B cell (primary cell): ENCODE data around the gene GJA1. TPM values are rescaled to one million over a fixed set of nuclear protein-coding genes. Genes with fewer than 3 reads are reported as not detected.
A peak's percentile ranks its signal among the peaks of the same experiment; 100 is the strongest.
"Not testable (repeated sequence)": the region's sequence is repeated elsewhere in the genome, so short reads cannot be mapped to it uniquely, and the experiment has no call there.

Experiments
- ATAC-seq: fragments of 200-7000 bp; cut with Tn5 transposase; one replicate; pipeline ENCODE4 v1.10.0; 2021; ENCODE audit warnings: low read depth, mild to moderate bottlenecking, moderate number of reproducible peaks, moderate library complexity
- CTCF ChIA-PET: fragments of 350-600 bp; sonication (Branson Sonifier 250); formaldehyde crosslinking; loops from one replicate; lab custom pipeline; 2021; ENCODE audit warnings: antibody characterized with exemption, inconsistent platforms; lab: Charles Lee
- POLR2A ChIA-PET: fragments of 350-600 bp; sonication (Branson Sonifier 250); formaldehyde crosslinking; loops from one replicate; lab custom pipeline; 2021; ENCODE audit warnings: antibody characterized with exemption; lab: Charles Lee
- DNase-seq: peaks from one replicate; pipeline ENCODE4 v3.0.0; 2013
- H2AFZ ChIP-seq: 2 replicates; pipeline ENCODE4 v1.6.1; 2012; ENCODE audit warnings: mild to moderate bottlenecking, low read depth, low read length; ENCODE audit not compliant: insufficient read depth, poor library complexity, severe bottlenecking
- H3K27ac ChIP-seq, 2 donors: 1 replicate in 1 of 2; 2 replicates in 1 of 2; pipeline ENCODE4 v1.5.1; 2012 to 2013; ENCODE audit warnings: low read length in 2 of 2, mild to moderate bottlenecking in 2 of 2, moderate library complexity in 1 of 2
- H3K27me3 ChIP-seq, 4 experiments: fragments of 200-600 bp in 1 of 4; sonication (generic) in 1 of 4; replicated peaks in 1 of 4; 1 replicate in 2 of 4; 2 replicates in 2 of 4; pipeline versions ENCODE4 v1.6.1 to v1.7.0; 2013 to 2016; ENCODE audit warnings: low read length in 3 of 4, mild to moderate bottlenecking in 2 of 4, mixed read lengths in 1 of 4, moderate library complexity in 1 of 4; ENCODE audit not compliant: insufficient read depth in 4 of 4, control insufficient read depth in 3 of 4; ENCODE audit errors: control extremely low read depth in 1 of 4
- H3K36me3 ChIP-seq, 2 experiments: replicated peaks in 1 of 2; 1 replicate in 1 of 2; 2 replicates in 1 of 2; pipeline versions ENCODE4 v1.6.1 to v1.7.1; 2013; ENCODE audit warnings: low read length in 1 of 2; ENCODE audit not compliant: insufficient read depth in 2 of 2, control insufficient read depth in 1 of 2; ENCODE audit errors: control extremely low read depth in 1 of 2, extremely low read depth in 1 of 2
- H3K4me1 ChIP-seq, 2 donors: fragments of 200-600 bp in 1 of 2; sonication (generic) in 1 of 2; 1 replicate in 1 of 2; 2 replicates in 1 of 2; pipeline versions ENCODE4 v1.5.1 to v1.6.1; 2013 to 2017; ENCODE audit warnings: low read length in 2 of 2; ENCODE audit not compliant: control insufficient read depth in 2 of 2, insufficient read depth in 2 of 2
- H3K4me2 ChIP-seq: replicated peaks from 2 replicates; pipeline ENCODE3; 2012; ENCODE audit warnings: mild to moderate bottlenecking, low read depth, low read length; ENCODE audit not compliant: poor library complexity, severe bottlenecking
- H3K4me3 ChIP-seq, 5 experiments: fragments of 200-600 bp in 1 of 5; sonication (generic) in 1 of 5; 1 replicate in 3 of 5; 2 replicates in 2 of 5; pipeline versions ENCODE4 v1.5.1 to v1.7.0; 2011 to 2016; ENCODE audit warnings: low read length in 4 of 5, mild to moderate bottlenecking in 4 of 5, low read depth in 2 of 5, control low read depth in 1 of 5, moderate library complexity in 1 of 5; ENCODE audit not compliant: insufficient read depth in 1 of 5; ENCODE audit errors: control extremely low read depth in 1 of 5, extremely low read depth in 1 of 5
- H3K79me2 ChIP-seq: fragments of 200-600 bp; sonication (generic); one replicate; pipeline ENCODE4 v1.6.0; 2016; ENCODE audit warnings: low read length; ENCODE audit not compliant: control insufficient read depth, insufficient read depth
- H3K9ac ChIP-seq: fragments of 200-600 bp; sonication (generic); 2 replicates; pipeline ENCODE4 v1.6.1; 2017; ENCODE audit warnings: mild to moderate bottlenecking, low read length, moderate library complexity
- H3K9me3 ChIP-seq, 3 donors: one replicate each; pipeline versions ENCODE4 v1.6.1 to v1.7.1; 2013; ENCODE audit warnings: low read length in 2 of 3; ENCODE audit not compliant: control insufficient read depth in 2 of 3, insufficient read depth in 1 of 3; ENCODE audit errors: control extremely low read depth in 1 of 3
- H4K20me1 ChIP-seq: 2 replicates; pipeline ENCODE4 v1.6.0; 2012; ENCODE audit warnings: mild to moderate bottlenecking, low read length; ENCODE audit not compliant: insufficient read depth, control insufficient read depth, poor library complexity, severe bottlenecking
- H3K27ac Mint-ChIP-seq: one replicate; pipeline ENCODE4 v1.8.0; 2021; ENCODE audit warnings: mixed read lengths
- H3K27me3 Mint-ChIP-seq: one replicate; pipeline ENCODE4 v1.8.0; 2021; ENCODE audit warnings: mixed read lengths
- H3K4me1 Mint-ChIP-seq: one replicate; pipeline ENCODE4 v1.8.0; 2021; ENCODE audit warnings: mixed read lengths
- H3K4me3 Mint-ChIP-seq: one replicate; pipeline ENCODE4 v1.8.0; 2021; ENCODE audit warnings: mixed read lengths
- H3K9me3 Mint-ChIP-seq: one replicate; pipeline ENCODE4 v1.8.0; 2022; ENCODE audit warnings: mixed read lengths; ENCODE audit not compliant: insufficient read depth
- CTCF ChIP-seq: fragments of 200-600 bp; IDR thresholded peaks from one replicate; pipeline ENCODE4 v1.8.0; 2022; ENCODE audit warnings: antibody characterized with exemption, mild to moderate bottlenecking
- EZH2 ChIP-seq: IDR thresholded peaks from 2 replicates; pipeline ENCODE4 v1.6.1; 2012; ENCODE audit warnings: borderline replicate concordance, low read depth, mild to moderate bottlenecking, moderate library complexity, low read length; ENCODE audit not compliant: insufficient read depth, poor library complexity, severe bottlenecking
- WGBS: methylation state at CpG from one replicate; pipeline ENCODE4 v1.1.5; 2013; ENCODE audit warnings: missing lambda C conversion rate; ENCODE audit not compliant: insufficient coverage; 5-methylcytosine and 5-hydroxymethylcytosine counted together
- intact Hi-C: fragments of 100-400 bp; cut with micrococcal nuclease; formaldehyde crosslinking; loops from one replicate; pipeline ENCODE4 v1.10.0; 2022
- polyA minus RNA-seq: library from RNA; depleted of rRNA, polyadenylated mRNA; stranded (reverse); fragments of >200 nt; gene quantifications from 2 replicates; pipeline ENCODE4 v1.2.3, GENCODE V29; 2012
- polyA plus RNA-seq: library from polyadenylated mRNA; depleted of rRNA; stranded (reverse); fragments of >200 nt; gene quantifications from 2 replicates; pipeline ENCODE4 v1.2.3, GENCODE V29; 2012
- total RNA-seq, 2 donors: library from RNA; stranded (reverse); fragments of 120-200 nt in 1 of 2; gene quantifications; 1 replicate in 1 of 2; 2 replicates in 1 of 2; pipeline versions ENCODE4 v1.2.3 to v1.2.4, GENCODE V29; 2013 to 2022

GJA1 gene
- not detected in 2 replicates for total RNA-seq
- total RNA-seq (2013): 0.84 TPM
- not detected in 2 replicates for polyA plus RNA-seq
- polyA minus RNA-seq: not detected in 2 replicates

DNA sequence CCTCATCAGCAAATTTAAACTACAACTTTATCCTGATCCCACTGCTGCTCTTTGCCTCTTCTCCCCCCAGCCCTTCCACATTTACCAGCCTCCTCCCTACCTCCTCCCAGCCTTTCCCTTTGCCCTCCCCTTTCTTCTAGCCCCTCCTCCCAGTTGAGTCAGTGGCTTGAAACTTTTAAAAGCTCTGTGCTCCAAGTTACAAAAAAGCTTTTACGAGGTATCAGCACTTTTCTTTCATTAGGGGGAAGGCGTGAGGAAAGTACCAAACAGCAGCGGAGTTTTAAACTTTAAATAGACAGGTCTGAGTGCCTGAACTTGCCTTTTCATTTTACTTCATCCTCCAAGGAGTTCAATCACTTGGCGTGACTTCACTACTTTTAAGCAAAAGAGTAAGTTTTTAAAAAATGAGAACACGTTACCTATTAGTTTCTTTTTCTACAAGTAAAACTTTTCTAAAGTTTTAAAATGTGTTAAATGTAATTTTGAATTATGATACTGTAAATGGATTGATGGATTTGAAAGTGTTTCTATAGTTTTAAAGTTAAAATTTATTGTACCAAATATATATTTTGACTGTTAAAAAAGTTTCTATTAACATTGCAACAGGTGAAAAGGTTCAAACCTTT lies at the start of gene GJA1:
Gene GJA1, plus strand, starts transcription at position 203 of the 626 bp plus-strand sequence. CDS start 11,202 bp downstream, outside the sequence.
- Histone ChIP-seq H3K27me3 (peaks cover 0 to 31% (median 21%) of the 10 kb centered on the region in 4 experiments), H3K9ac (peak within 1 kb of the TSS; percentile 47), H3K36me3 (no peaks in the 10 kb centered on the region), H3K4me1 (peaks cover 20 to 22% of the 10 kb centered on the region in 2 donors), H3K4me3 (peak within 1 kb of the TSS in 1 of 5 experiments; percentile 48), H3K79me2 (no peaks in the 10 kb centered on the region), H3K9me3 (no peaks in the 10 kb centered on the region), H4K20me1 (no peaks in the 10 kb centered on the region), H3K4me2 (peak within 1 kb of the TSS; percentile 56), H2AFZ (peak within 1 kb of the TSS; percentile 57), H3K27ac (no peak within 1 kb of the TSS)
- peak within 1 kb of the TSS; percentile 78 for H3K4me3 Mint-ChIP-seq
- no peak within 1 kb of the TSS for H3K27ac Mint-ChIP-seq
- ChIA-PET POLR2A (no interaction called here), CTCF (no interaction called here)
- intact Hi-C loops: no loop called here
- TF ChIP-seq CTCF (no peak), EZH2 (no peak)
- WGBS: 40% methylated on average over 1 of the region's 5 CpGs
- H3K27me3 Mint-ChIP-seq: peaks cover 32% of the 10 kb centered on the region
- no peak for ATAC-seq
- H3K4me1 Mint-ChIP-seq: peaks cover 21% of the 10 kb centered on the region
- no peak for DNase-seq
- no peaks in the 10 kb centered on the region for H3K9me3 Mint-ChIP-seq

GRCh38 chr6:121386551-121386950 lies 48.9 kb upstream of the GJA1 start:
- H3K4me1 ChIP-seq, H3K27ac ChIP-seq, H3K36me3 ChIP-seq, H3K27me3 ChIP-seq, DNase-seq, H3K4me3 Mint-ChIP-seq, POLR2A ChIA-PET, H3K9me3 Mint-ChIP-seq, H3K9me3 ChIP-seq, H3K27me3 Mint-ChIP-seq, H2AFZ ChIP-seq, H4K20me1 ChIP-seq, ATAC-seq, H3K79me2 ChIP-seq, CTCF ChIA-PET, H3K4me3 ChIP-seq, H3K27ac Mint-ChIP-seq, H3K9ac ChIP-seq, H3K4me2 ChIP-seq, H3K4me1 Mint-ChIP-seq, intact Hi-C loops: not testable (repeated sequence)
- 90% methylated on average over 2 of the region's 3 CpGs for WGBS
